H9 (cell line): ENCODE measurements around the gene SACM1L. TPM values are rescaled to one million over a fixed set of nuclear protein-coding genes. Genes with fewer than 3 reads are reported as not detected.

ENCODE experiments used
- DNase-seq: peaks from one replicate; pipeline ENCODE4 v3.0.0-alpha.2; 2017
- H2AFZ ChIP-seq: one replicate; pipeline ENCODE4 v1.6.1; 2013; ENCODE audit warnings: mild to moderate bottlenecking, low read length, control low read depth, moderate library complexity
- H2AK5ac ChIP-seq: 2 replicates; pipeline ENCODE4 v1.6.1; 2013; ENCODE audit warnings: low read length, control low read depth, mixed read lengths; ENCODE audit not compliant: insufficient read length
- H2BK120ac ChIP-seq: one replicate; pipeline ENCODE4 v1.6.1; 2013; ENCODE audit warnings: low read depth, mild to moderate bottlenecking, low read length, control low read depth, inconsistent platforms; ENCODE audit not compliant: poor library complexity, severe bottlenecking
- H2BK12ac ChIP-seq: 2 replicates; pipeline ENCODE4 v1.6.1; 2013; ENCODE audit warnings: low read length, control low read depth, mixed read lengths, low read depth; ENCODE audit not compliant: insufficient read length
- H2BK15ac ChIP-seq: 2 replicates; pipeline ENCODE4 v1.6.1; 2013; ENCODE audit warnings: low read depth, low read length, control low read depth
- H2BK20ac ChIP-seq: one replicate; pipeline ENCODE4 v1.6.1; 2013; ENCODE audit warnings: low read depth, mild to moderate bottlenecking, low read length, control low read depth, inconsistent platforms; ENCODE audit not compliant: poor library complexity, severe bottlenecking
- H2BK5ac ChIP-seq: 2 replicates; pipeline ENCODE4 v1.6.1; 2013; ENCODE audit warnings: low read length, control low read depth, mixed read lengths; ENCODE audit not compliant: insufficient read length
- H3K14ac ChIP-seq: 2 replicates; pipeline ENCODE4 v1.6.1; 2013; ENCODE audit warnings: low read length, control low read depth; ENCODE audit not compliant: insufficient read depth
- H3K18ac ChIP-seq: 2 replicates; pipeline ENCODE4 v1.6.1; 2013; ENCODE audit warnings: low read depth, mild to moderate bottlenecking, mixed read lengths, low read length, control low read depth; ENCODE audit not compliant: insufficient read length
- H3K23ac ChIP-seq: 2 replicates; pipeline ENCODE4 v1.6.1; 2013; ENCODE audit warnings: low read length, control low read depth, mixed read lengths, low read depth; ENCODE audit not compliant: insufficient read length
- H3K23me2 ChIP-seq: 2 replicates; pipeline ENCODE4 v1.6.1; 2013; ENCODE audit warnings: low read depth, mild to moderate bottlenecking, mixed read lengths, low read length, control low read depth; ENCODE audit not compliant: insufficient read length, poor library complexity, severe bottlenecking
- H3K27ac ChIP-seq: 2 replicates; pipeline ENCODE4 v1.5.1; 2013; ENCODE audit warnings: low read length, control low read depth, mixed read lengths, low read depth; ENCODE audit not compliant: insufficient read length
- H3K27me3 ChIP-seq: 2 replicates; pipeline ENCODE4 v1.6.1; 2013; ENCODE audit warnings: low read length, control low read depth, inconsistent platforms; ENCODE audit not compliant: insufficient read depth
- H3K4ac ChIP-seq: 2 replicates; pipeline ENCODE4 v1.6.1; 2013; ENCODE audit warnings: low read depth, mild to moderate bottlenecking, control low read depth, inconsistent platforms, low read length, moderate library complexity
- H3K4me1 ChIP-seq: 2 replicates; pipeline ENCODE4 v1.6.1; 2013; ENCODE audit warnings: low read length, control low read depth, inconsistent platforms; ENCODE audit not compliant: insufficient read depth
- H3K4me2 ChIP-seq: 2 replicates; pipeline ENCODE4 v1.6.1; 2013; ENCODE audit warnings: low read length, control low read depth, mixed read lengths; ENCODE audit not compliant: insufficient read length, insufficient read depth
- H3K56ac ChIP-seq: 2 replicates; pipeline ENCODE4 v1.6.1; 2013; ENCODE audit warnings: low read depth, mild to moderate bottlenecking, mixed read lengths, low read length, control low read depth; ENCODE audit not compliant: insufficient read length
- H3K79me1 ChIP-seq: 2 replicates; pipeline ENCODE4 v1.6.1; 2013; ENCODE audit warnings: low read depth, mild to moderate bottlenecking, moderate library complexity, low read length, control low read depth, inconsistent platforms; ENCODE audit not compliant: insufficient read depth, poor library complexity, severe bottlenecking
- H3K79me2 ChIP-seq: 2 replicates; pipeline ENCODE4 v1.6.1; 2013; ENCODE audit warnings: low read length, control low read depth, inconsistent platforms; ENCODE audit not compliant: insufficient read depth
- H3K9ac ChIP-seq: 2 replicates; pipeline ENCODE4 v1.6.1; 2013; ENCODE audit warnings: low read length, control low read depth, mixed read lengths; ENCODE audit not compliant: insufficient read length; ENCODE audit errors: extremely low read depth
- H3K9me3 ChIP-seq: one replicate; pipeline ENCODE4 v1.6.1; 2013; ENCODE audit warnings: low read depth, low read length, inconsistent platforms; ENCODE audit not compliant: control insufficient read depth
- H3T11ph ChIP-seq: one replicate; pipeline ENCODE4 v1.6.1; 2013; ENCODE audit warnings: mild to moderate bottlenecking, low read length, control low read depth, inconsistent platforms
- H4K20me1 ChIP-seq: one replicate; pipeline ENCODE4 v1.6.1; 2013; ENCODE audit not compliant: control insufficient read depth, insufficient read length, insufficient read depth
- H4K5ac ChIP-seq: 2 replicates; pipeline ENCODE4 v1.6.1; 2013; ENCODE audit warnings: low read depth, mild to moderate bottlenecking, mixed read lengths, low read length, control low read depth; ENCODE audit not compliant: insufficient read length
- H4K8ac ChIP-seq: replicated peaks from 2 replicates; pipeline ENCODE4 v1.6.1; 2013; ENCODE audit warnings: low read length, control low read depth, mixed read lengths, low read depth; ENCODE audit not compliant: insufficient read length
- H4K91ac ChIP-seq: 2 replicates; pipeline ENCODE4 v1.6.1; 2013; ENCODE audit warnings: low read depth, mild to moderate bottlenecking, moderate library complexity, mixed read lengths, low read length, control low read depth; ENCODE audit not compliant: insufficient read length
- H3K27ac Mint-ChIP-seq, 3 experiments: 2 replicates in 2 of 3; 3 replicates in 1 of 3; pipeline ENCODE4 v1.8.0; 2020 to 2021; ENCODE audit warnings: mixed read lengths in 3 of 3, mild to moderate bottlenecking in 1 of 3, moderate library complexity in 1 of 3
- H3K27me3 Mint-ChIP-seq: 2 replicates; pipeline ENCODE4 v1.8.0; 2021; ENCODE audit warnings: low read depth, mild to moderate bottlenecking, moderate library complexity, mixed read lengths
- H3K36me3 Mint-ChIP-seq, 3 experiments: 2 replicates in 2 of 3; 3 replicates in 1 of 3; pipeline ENCODE4 v1.8.0; 2020 to 2021; ENCODE audit warnings: low read depth in 3 of 3, mixed read lengths in 3 of 3; ENCODE audit not compliant: insufficient read depth in 1 of 3
- H3K4me1 Mint-ChIP-seq, 2 experiments: 2 replicates each; pipeline ENCODE4 v1.8.0; 2020; ENCODE audit warnings: mixed read lengths in 2 of 2
- H3K4me3 Mint-ChIP-seq, 2 experiments: 2 replicates in 1 of 2; 3 replicates in 1 of 2; pipeline ENCODE4 v1.8.0; 2020 to 2021; ENCODE audit warnings: mild to moderate bottlenecking in 2 of 2, mixed read lengths in 2 of 2, moderate library complexity in 1 of 2
- H3K9me3 Mint-ChIP-seq, 2 experiments: 2 replicates in 1 of 2; 3 replicates in 1 of 2; pipeline ENCODE4 v1.8.0; 2020; ENCODE audit warnings: mild to moderate bottlenecking in 2 of 2, mixed read lengths in 2 of 2, moderate library complexity in 1 of 2
- CTCF ChIP-seq: fragments of 200-600 bp; sonication (generic); conservative IDR thresholded peaks from 3 replicates; pipeline ENCODE4 v1.8.0; 2021; ENCODE audit warnings: antibody characterized with exemption, mild to moderate bottlenecking
- WGBS: extraction: QIAGEN DNeasy Blood & Tissue Kit; methylation state at CpG from one replicate; pipeline ENCODE4 v1.1.7; 2013; ENCODE audit warnings: missing lambda C conversion rate, low lambda C conversion rate, mixed read lengths; ENCODE audit not compliant: insufficient read length; ENCODE audit errors: extremely low coverage; 5-methylcytosine and 5-hydroxymethylcytosine counted together
- total RNA-seq: library from RNA; stranded (reverse); gene quantifications from 2 replicates; pipeline ENCODE4 v1.2.1, GENCODE V29; 2021

SACM1L gene
- total RNA-seq, 1 experiment from 2014 or later: 52.8 TPM

- H3K9me3 Mint-ChIP-seq: no peaks in the 10 kb centered on the region; a peak in 1 of 5 replicates
- no peak overlapping the region for H2BK120ac ChIP-seq
- H3K36me3 Mint-ChIP-seq: no peaks in the 10 kb centered on the region; a peak in 1 of 7 replicates
- no peak overlapping the region; a peak in 1 of 7 replicates for H3K27ac Mint-ChIP-seq
- no peak overlapping the region for H3K27ac ChIP-seq
- no peak overlapping the region for H4K5ac ChIP-seq
- H3K4me1 Mint-ChIP-seq: peaks cover 17 to 20% of the 10 kb centered on the region in 2 experiments
- H3K18ac ChIP-seq: no peak overlapping the region
- no peak overlapping the region for H3K4ac ChIP-seq
- no peak overlapping the region for H3K14ac ChIP-seq
- no peak overlapping the region for H2AFZ ChIP-seq
- H2BK20ac ChIP-seq: no peak overlapping the region
- no peak overlapping the region for H3T11ph ChIP-seq
- no CpG with 5 or more reads among the region's 3 CpGs for WGBS
- no peaks in the 10 kb centered on the region for H3K4me1 ChIP-seq
- H2BK5ac ChIP-seq: no peak overlapping the region
- no peak overlapping the region for H4K91ac ChIP-seq
- H2BK15ac ChIP-seq: no peak overlapping the region
- no peak overlapping the region for H3K56ac ChIP-seq
- no peak overlapping the region for H3K4me3 Mint-ChIP-seq
- H4K8ac ChIP-seq: no peak overlapping the region
- no peaks in the 10 kb centered on the region for H4K20me1 ChIP-seq
- no peak overlapping the region for H3K9ac ChIP-seq
- H3K9me3 ChIP-seq: no peaks in the 10 kb centered on the region
- no peak overlapping the region for H2AK5ac ChIP-seq
- no peak overlapping the region for H3K4me2 ChIP-seq
- H2BK12ac ChIP-seq: no peak overlapping the region
- no peak for TF ChIP-seq CTCF
- no peak overlapping the region for H3K23ac ChIP-seq
- no peak for DNase-seq
- 0 out of 2 replicates have a peak, but pooled peaks cover 2% of the 10 kb centered on the region for H3K27me3 ChIP-seq
- peaks cover 3% of the 10 kb centered on the region for H3K27me3 Mint-ChIP-seq
- no peaks in the 10 kb centered on the region for H3K79me1 ChIP-seq
- no peaks in the 10 kb centered on the region for H3K23me2 ChIP-seq
- no peaks in the 10 kb centered on the region for H3K79me2 ChIP-seq
These were observed 87.1 kb downstream of the SACM1L start for GRCh38 chr3:45776301-45776595.
